ENCODE results near the gene EHMT1.

Gene EHMT1

DNA sequence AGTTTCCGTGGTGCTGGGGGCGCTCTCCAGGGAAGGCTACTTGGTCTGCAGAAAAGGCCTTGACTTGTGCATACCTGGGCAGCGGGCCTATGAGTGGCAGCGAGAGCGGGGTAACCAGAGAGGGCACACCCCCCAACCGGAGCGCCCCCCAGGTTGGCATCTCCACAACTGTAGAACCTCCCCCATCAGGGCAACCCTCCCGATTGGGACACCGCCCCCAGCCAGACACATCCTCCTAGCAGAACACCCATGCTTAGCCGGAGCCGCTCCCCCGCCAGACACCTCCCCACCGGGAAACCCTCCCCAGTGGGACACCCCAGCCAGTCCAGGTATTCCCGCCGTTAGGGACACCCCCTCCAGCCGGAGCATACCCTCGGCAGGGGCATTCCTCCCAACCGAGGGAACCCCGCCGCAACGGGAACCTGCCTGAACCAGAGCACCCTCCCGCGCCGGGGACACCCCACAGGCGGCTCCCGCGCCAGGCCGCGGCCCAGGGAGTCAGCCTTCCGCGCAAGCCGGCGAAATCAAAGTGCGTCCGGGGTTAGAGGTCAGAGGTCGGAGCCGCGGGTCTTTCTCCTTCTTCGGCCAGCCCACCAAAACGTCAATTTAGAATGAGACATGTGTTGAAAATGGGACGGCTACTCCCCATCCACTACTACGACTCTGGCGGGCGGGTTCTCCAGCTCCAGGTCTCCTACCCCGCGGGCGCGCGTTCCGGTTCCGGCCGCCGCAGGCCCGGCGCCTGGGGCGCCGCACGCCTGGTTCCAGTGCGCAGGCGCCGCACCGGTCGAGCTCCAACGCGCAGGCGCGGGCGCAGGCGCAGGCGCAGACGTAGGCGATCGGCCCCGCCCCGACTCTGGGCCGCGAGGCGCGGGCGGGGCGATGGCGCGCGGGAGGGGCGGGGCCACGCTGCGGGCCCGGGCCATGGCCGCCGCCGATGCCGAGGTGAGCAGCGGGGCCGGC, at the start of gene EHMT1:
EHMT1 (plus strand) TSS at position 901 of the 963 bp plus-strand sequence; CDS start at position 925, 24 bp downstream.
- Histone ChIP-seq H3K9me3 (ENCODE audit: insufficient read depth, low read length) (no peaks in the 10 kb centered on the region), H3K4me3 (ENCODE audit: insufficient read length, low read depth) (peak within 1 kb of the TSS; percentile 98), H3K27me3 (ENCODE audit: insufficient read depth, insufficient read length) (no peaks in the 10 kb centered on the region), H3K36me3 (ENCODE audit: insufficient read depth, insufficient read length, low read length) (peaks cover 67% of the 10 kb centered on the region), H3K9ac (ENCODE audit: insufficient read length, low read depth) (peak within 1 kb of the TSS; percentile 100), H3K4me1 (ENCODE audit: insufficient read depth, insufficient read length) (peaks cover 8% of the 10 kb centered on the region)
- peak; percentile 70 for DNase-seq (ENCODE audit: low read depth, low spot score)
- no peak for TF ChIP-seq YY1 (IDR thresholded peaks at IDR 0.05; ENCODE audit: insufficient read depth, insufficient read length)
- no peak for TF ChIP-seq ZNF274 (IDR thresholded peaks at IDR 0.05; ENCODE audit: low read depth, low read length)
- no peak for TF ChIP-seq SUZ12 (IDR thresholded peaks at IDR 0.05; ENCODE audit: extremely low read depth, insufficient read depth, insufficient read length)

DNA sequence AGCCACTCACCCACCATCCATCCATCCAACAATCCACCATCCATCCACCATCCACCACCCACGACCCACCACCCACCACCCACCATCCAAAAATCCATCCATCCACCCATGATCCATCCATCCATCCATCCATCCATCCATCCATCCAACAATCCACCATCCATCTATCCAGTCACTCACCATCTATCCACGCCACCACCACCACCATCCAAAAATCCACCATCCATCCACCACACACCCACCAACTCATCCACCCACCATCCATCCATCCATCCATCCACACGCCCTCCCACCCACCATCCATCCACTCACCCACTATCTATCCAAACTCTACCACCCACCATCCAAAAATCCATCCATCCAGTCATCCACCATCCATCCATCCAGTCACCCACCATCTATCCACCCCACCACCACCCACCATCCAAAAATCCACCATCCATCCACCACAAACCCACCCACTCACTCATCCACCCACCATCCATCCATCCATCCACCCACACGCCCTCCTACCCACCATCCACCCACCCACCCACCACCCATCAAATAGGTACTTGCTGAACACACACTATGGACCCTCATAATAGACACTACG, 49.1 kb upstream of the EHMT1 start:
- no peak for TF ChIP-seq SUZ12 (IDR thresholded peaks at IDR 0.05; ENCODE audit: extremely low read depth, insufficient read depth, insufficient read length)
- no peak for TF ChIP-seq YY1 (IDR thresholded peaks at IDR 0.05; ENCODE audit: insufficient read depth, insufficient read length)
- TF ChIP-seq ZNF274 (IDR thresholded peaks at IDR 0.05; ENCODE audit: low read depth, low read length): no peak
- DNase-seq (ENCODE audit: low read depth, low spot score): no peak
- Histone ChIP-seq H3K4me3 (ENCODE audit: insufficient read length, low read depth) (no peak overlapping the region), H3K4me1 (ENCODE audit: insufficient read depth, insufficient read length) (no peaks in the 10 kb centered on the region), H3K36me3 (ENCODE audit: insufficient read depth, insufficient read length, low read length) (peaks cover 50% of the 10 kb centered on the region), H3K9me3 (ENCODE audit: insufficient read depth, low read length) (no peaks in the 10 kb centered on the region), H3K9ac (ENCODE audit: insufficient read length, low read depth) (no peak overlapping the region), H3K27me3 (ENCODE audit: insufficient read depth, insufficient read length) (no peaks in the 10 kb centered on the region)

DNA sequence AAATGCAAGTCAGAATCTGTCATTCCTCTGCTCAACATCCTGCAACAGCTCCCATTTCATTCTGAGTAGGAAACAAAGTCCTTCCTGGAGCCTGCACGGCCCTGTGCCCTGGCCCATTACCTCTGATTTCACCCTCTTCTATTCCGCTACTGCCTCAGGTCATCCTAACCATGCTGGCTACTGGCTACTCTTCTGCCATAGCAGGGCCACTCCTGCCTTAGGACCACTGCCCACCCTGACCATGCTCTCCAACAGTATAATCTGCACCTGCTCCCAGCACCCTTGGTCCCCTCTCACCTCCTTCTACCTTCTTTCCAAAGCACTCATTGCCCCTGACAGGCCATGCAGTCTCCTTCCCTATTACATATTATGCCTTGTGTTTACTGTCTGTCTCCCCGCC, 48.2 kb upstream of the EHMT1 start:
- no peaks in the 10 kb centered on the region for H3K27me3 ChIP-seq (ENCODE audit: insufficient read depth, insufficient read length)
- H3K36me3 ChIP-seq (ENCODE audit: insufficient read depth, insufficient read length, low read length): peaks cover 55% of the 10 kb centered on the region
- DNase-seq (ENCODE audit: low read depth, low spot score): no peak
- H3K9ac ChIP-seq (ENCODE audit: insufficient read length, low read depth): no peak overlapping the region
- H3K4me3 ChIP-seq (ENCODE audit: insufficient read length, low read depth): no peak overlapping the region
- no peak for TF ChIP-seq ZNF274 (IDR thresholded peaks at IDR 0.05; ENCODE audit: low read depth, low read length)
- no peak for TF ChIP-seq SUZ12 (IDR thresholded peaks at IDR 0.05; ENCODE audit: extremely low read depth, insufficient read depth, insufficient read length)
- TF ChIP-seq YY1 (IDR thresholded peaks at IDR 0.05; ENCODE audit: insufficient read depth, insufficient read length): no peak
- no peaks in the 10 kb centered on the region for H3K9me3 ChIP-seq (ENCODE audit: insufficient read depth, low read length)
- no peaks in the 10 kb centered on the region for H3K4me1 ChIP-seq (ENCODE audit: insufficient read depth, insufficient read length)

DNA sequence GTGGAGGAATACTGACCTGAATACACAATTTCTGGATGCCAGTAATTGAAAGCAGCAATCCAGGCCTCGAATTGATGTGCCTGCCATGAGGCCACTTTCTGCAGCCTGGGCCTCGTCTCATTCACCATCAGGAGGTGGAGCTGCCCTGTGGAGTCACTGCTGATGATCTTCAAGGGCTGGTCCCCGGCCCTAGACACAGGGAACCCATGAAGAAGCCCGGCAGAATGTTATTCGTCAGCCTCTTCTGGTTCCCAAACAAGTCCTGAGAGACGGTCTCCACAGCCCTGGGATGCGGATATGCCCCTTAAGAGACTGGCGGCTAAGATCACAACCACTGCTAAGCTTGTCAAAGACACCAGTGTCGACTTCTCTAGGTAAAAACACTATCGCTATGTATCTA, 44.6 kb upstream of the EHMT1 start:
- TF ChIP-seq SUZ12 (IDR thresholded peaks at IDR 0.05; ENCODE audit: extremely low read depth, insufficient read depth, insufficient read length) (no peak), ZNF274 (IDR thresholded peaks at IDR 0.05; ENCODE audit: low read depth, low read length) (no peak), YY1 (IDR thresholded peaks at IDR 0.05; ENCODE audit: insufficient read depth, insufficient read length) (no peak)
- DNase-seq (ENCODE audit: low read depth, low spot score): no peak
- H3K36me3 ChIP-seq (ENCODE audit: insufficient read depth, insufficient read length, low read length): peaks cover 70% of the 10 kb centered on the region
- peaks cover 1% of the 10 kb centered on the region for H3K4me1 ChIP-seq (ENCODE audit: insufficient read depth, insufficient read length)
- H3K27me3 ChIP-seq (ENCODE audit: insufficient read depth, insufficient read length): no peaks in the 10 kb centered on the region
- H3K9ac ChIP-seq (ENCODE audit: insufficient read length, low read depth): no peak overlapping the region
- H3K4me3 ChIP-seq (ENCODE audit: insufficient read length, low read depth): no peak overlapping the region
- no peaks in the 10 kb centered on the region for H3K9me3 ChIP-seq (ENCODE audit: insufficient read depth, low read length)

DNA sequence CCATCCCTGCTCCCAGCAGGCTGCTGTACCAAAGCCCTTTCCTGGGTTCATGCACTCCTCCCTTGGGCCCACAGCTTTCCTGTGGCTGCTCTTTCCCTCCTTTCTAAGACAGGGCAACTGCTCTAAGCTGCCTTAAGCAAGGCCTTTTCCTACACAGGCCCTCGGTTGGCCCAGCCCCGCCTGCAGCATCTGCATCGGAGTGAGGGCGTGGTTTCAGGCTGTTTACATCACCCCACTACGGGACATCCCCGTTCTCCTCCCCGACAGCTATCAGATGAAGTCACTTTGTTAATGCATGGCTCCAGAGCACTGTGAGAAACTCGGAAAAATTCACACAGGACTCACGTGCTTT, 43.5 kb upstream of the EHMT1 start:
- H3K36me3 ChIP-seq (ENCODE audit: insufficient read depth, insufficient read length, low read length): peaks cover 66% of the 10 kb centered on the region
- no peaks in the 10 kb centered on the region for H3K9me3 ChIP-seq (ENCODE audit: insufficient read depth, low read length)
- no peaks in the 10 kb centered on the region for H3K27me3 ChIP-seq (ENCODE audit: insufficient read depth, insufficient read length)
- peak overlapping the region; percentile 9 for H3K9ac ChIP-seq (ENCODE audit: insufficient read length, low read depth)
- no peak for DNase-seq (ENCODE audit: low read depth, low spot score)
- no peak for TF ChIP-seq SUZ12 (IDR thresholded peaks at IDR 0.05; ENCODE audit: extremely low read depth, insufficient read depth, insufficient read length)
- TF ChIP-seq ZNF274 (IDR thresholded peaks at IDR 0.05; ENCODE audit: low read depth, low read length): no peak
- no peak for TF ChIP-seq YY1 (IDR thresholded peaks at IDR 0.05; ENCODE audit: insufficient read depth, insufficient read length)
- no peak overlapping the region for H3K4me3 ChIP-seq (ENCODE audit: insufficient read length, low read depth)
- peaks cover 6% of the 10 kb centered on the region for H3K4me1 ChIP-seq (ENCODE audit: insufficient read depth, insufficient read length)

DNA sequence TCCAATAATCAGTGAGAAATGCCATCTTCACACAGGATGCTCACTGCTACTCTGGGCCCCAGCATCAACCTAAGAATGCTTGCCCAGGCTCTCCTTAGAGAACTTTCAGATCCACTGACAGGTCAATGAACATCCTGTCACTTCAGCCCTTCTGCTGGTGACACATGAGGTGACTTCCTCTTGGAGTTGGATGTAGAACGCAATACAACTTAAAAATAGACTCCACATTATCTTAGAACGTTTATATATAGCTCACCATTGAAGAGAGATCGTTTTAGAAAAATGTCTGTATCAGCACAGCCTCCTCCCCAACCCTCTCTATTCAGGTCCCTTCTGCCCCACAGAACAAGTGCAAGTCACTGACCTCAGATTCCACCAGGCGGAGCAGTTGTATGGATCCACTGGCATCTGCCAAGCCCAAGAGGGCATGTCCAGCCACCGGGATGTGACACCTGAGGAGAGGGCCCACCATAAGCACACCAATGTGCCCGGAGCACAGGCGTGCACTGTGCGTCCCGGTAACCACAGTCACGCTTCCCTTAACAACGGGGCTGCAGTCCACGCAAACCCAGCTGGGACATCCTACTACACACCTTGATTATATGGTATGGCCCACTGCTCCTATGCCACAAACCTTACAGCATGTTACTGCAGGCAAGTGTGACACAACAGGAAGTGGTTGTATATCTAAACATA, 42.9 kb upstream of the EHMT1 start:
- H3K27me3 ChIP-seq (ENCODE audit: insufficient read depth, insufficient read length): no peaks in the 10 kb centered on the region
- H3K4me1 ChIP-seq (ENCODE audit: insufficient read depth, insufficient read length): peaks cover 11% of the 10 kb centered on the region
- no peaks in the 10 kb centered on the region for H3K9me3 ChIP-seq (ENCODE audit: insufficient read depth, low read length)
- DNase-seq (ENCODE audit: low read depth, low spot score): no peak
- peaks cover 64% of the 10 kb centered on the region for H3K36me3 ChIP-seq (ENCODE audit: insufficient read depth, insufficient read length, low read length)
- no peak overlapping the region for H3K4me3 ChIP-seq (ENCODE audit: insufficient read length, low read depth)
- H3K9ac ChIP-seq (ENCODE audit: insufficient read length, low read depth): peak overlapping the region; percentile 9
- TF ChIP-seq SUZ12 (IDR thresholded peaks at IDR 0.05; ENCODE audit: extremely low read depth, insufficient read depth, insufficient read length): no peak
- TF ChIP-seq YY1 (IDR thresholded peaks at IDR 0.05; ENCODE audit: insufficient read depth, insufficient read length): no peak
- TF ChIP-seq ZNF274 (IDR thresholded peaks at IDR 0.05; ENCODE audit: low read depth, low read length): no peak

Measured in NT2/D1 (cell line).